OCI-LY3 (cell line): ENCODE measurements around the gene PIWIL4.

Experiments
- EZH2phosphoT487 ChIP-seq: fragments of 200-600 bp; shearing (Covaris generic); IDR thresholded peaks from 2 replicates; pipeline ENCODE4 v1.6.1; 2018; ENCODE audit warnings: antibody characterized with exemption, mixed run types, low read depth
- TF ChIP-seq, protein P1 (sequence below): fragments of 200-600, 300-600 bp; sonication (generic); IDR thresholded peaks from 2 replicates; pipeline ENCODE4 v1.5.1; 2014; ENCODE audit warnings: antibody characterized with exemption, low read length, low read depth

DNA sequence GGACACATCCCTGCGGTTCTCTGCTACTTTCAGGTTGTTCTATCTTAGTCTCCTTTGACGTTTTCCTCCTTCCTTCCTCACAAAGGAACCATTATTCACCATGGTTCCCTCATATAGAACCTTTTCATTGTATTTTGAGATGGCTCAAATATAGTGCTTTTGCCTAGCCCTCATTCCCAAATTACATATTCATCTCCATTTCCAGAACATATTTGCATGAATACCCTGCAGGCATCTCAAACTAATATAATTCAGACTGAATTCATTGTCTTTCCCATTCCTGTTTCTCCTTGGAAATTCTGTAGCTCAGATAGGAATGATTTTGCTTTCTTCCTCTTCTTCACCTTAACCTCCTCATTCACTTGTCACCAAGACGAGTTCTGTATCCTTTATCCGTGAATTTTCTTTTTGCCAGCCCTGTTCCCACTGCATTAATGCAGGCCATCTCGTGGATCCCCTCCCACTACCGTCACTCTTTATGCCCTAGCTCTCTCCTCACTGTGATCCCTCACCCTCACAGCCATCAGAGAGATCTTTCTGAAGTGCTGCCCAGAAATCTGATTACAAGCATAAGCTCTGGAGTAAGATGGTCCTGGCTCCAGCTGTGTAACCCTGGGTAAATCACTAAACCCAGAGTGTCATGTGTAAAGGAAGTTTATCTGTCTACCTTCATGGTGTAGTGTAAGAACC lies 23.3 kb downstream of the PIWIL4 start:
- TF ChIP-seq, protein P1, sequence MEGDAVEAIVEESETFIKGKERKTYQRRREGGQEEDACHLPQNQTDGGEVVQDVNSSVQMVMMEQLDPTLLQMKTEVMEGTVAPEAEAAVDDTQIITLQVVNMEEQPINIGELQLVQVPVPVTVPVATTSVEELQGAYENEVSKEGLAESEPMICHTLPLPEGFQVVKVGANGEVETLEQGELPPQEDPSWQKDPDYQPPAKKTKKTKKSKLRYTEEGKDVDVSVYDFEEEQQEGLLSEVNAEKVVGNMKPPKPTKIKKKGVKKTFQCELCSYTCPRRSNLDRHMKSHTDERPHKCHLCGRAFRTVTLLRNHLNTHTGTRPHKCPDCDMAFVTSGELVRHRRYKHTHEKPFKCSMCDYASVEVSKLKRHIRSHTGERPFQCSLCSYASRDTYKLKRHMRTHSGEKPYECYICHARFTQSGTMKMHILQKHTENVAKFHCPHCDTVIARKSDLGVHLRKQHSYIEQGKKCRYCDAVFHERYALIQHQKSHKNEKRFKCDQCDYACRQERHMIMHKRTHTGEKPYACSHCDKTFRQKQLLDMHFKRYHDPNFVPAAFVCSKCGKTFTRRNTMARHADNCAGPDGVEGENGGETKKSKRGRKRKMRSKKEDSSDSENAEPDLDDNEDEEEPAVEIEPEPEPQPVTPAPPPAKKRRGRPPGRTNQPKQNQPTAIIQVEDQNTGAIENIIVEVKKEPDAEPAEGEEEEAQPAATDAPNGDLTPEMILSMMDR = no peak
- no peak for TF ChIP-seq EZH2phosphoT487
